ENCODE results near the gene SVEP1. TPM values are rescaled to one million over a fixed set of nuclear protein-coding genes. Genes with fewer than 3 reads are reported as not detected.

Gene SVEP1
- total RNA-seq, 2 experiments from 2014 or later: not detected

DNA sequence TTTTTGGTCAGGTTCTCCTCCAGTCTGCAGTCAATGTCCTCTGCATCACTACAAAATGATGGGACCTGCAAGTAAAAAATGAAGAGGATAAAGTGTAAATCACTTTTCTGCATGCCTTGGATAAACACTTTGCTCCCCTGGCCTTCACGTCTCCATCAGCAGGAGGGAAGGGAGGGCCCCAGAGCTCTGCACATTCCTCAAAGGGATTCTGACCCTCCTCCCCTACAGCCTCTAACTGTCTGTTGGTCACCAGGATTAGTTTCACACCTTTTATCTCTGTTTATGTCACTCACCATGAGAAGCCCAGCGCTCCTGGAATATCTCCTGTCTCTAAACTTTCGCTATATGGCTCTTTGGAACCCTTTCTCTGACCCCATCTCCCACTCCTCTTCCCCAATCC is 103.3 kb downstream of the SVEP1 start:
- no peaks in the 10 kb centered on the region for H3K4me1 Mint-ChIP-seq
- no peak overlapping the region for H3K4me3 Mint-ChIP-seq
- H3K36me3 Mint-ChIP-seq (ENCODE audit: low read depth): no peaks in the 10 kb centered on the region
- H3K9me3 Mint-ChIP-seq: no peaks in the 10 kb centered on the region
- DNase-seq: no peak
- ChIA-PET CTCF (no interaction called here), POLR2A (no interaction called here)
- H3K27me3 Mint-ChIP-seq: no peaks in the 10 kb centered on the region
- no peak overlapping the region for H3K27ac Mint-ChIP-seq

DNA sequence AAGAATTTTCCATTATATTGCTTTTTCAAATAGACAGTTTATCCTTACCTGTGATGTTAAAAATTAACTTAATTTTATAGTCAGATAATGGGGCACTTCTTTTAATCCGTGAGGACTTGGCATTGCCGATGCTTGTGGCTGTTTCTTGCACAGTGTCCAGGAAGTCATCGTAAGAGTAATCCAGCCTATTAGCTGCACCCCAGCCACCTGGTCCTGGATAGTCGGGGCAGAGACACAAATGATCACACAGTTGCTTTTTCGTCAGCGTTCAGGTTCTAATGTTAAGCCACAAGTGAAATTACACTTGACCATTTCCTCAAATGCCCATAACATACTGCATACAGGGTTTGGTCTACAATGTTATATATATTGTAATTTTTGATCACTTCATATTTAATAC is 107.4 kb downstream of the SVEP1 start:
- Mint-ChIP-seq H3K4me3 (no peak overlapping the region), H3K27ac (no peak overlapping the region), H3K27me3 (peaks cover 2% of the 10 kb centered on the region), H3K9me3 (no peaks in the 10 kb centered on the region), H3K36me3 (ENCODE audit: low read depth) (no peaks in the 10 kb centered on the region), H3K4me1 (no peaks in the 10 kb centered on the region)
- ChIA-PET CTCF (no interaction called here), POLR2A (no interaction called here)
- no peak for DNase-seq

DNA sequence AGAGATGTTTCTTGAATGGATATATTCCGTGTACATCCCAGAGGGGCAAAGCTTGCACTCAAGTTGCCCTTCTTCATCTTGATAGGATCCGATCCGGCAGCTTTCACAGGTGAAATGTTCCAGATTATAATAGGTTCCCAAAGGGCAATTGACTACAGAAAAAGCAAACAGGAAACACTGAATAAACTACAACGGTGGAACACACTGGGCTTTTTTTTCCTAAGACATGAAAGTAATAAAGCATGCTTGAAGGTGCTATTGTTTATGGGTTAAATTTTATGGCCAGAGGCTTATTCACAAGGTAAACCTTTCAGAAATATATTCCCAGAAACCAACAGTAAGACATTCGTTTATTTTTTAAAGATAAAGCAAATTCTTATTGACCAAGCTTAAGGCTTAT is 110.6 kb downstream of the SVEP1 start:
- H3K4me3 Mint-ChIP-seq: no peak overlapping the region

DNA sequence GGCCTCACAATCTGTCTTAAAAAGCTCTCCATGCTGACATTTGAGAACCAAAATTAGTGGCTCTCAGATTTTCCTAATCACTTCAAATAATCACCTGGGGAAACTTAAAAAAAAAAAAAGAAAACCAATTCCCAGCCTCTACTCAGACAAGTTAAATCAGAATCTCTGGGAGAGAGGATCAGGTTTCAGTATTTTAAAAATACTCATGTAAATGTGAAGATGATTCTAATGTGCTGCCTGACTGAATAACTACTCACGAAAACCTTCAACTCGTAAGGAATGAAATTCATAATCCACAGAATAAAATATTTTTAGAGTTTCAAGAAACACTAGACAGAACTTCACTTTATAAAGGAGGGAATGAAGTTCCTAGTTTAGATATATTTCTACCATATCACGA is 114.4 kb downstream of the SVEP1 start:
- ChIA-PET POLR2A (no interaction called here), CTCF (no interaction called here)
- Mint-ChIP-seq H3K27me3 (peaks cover 2% of the 10 kb centered on the region), H3K9me3 (no peaks in the 10 kb centered on the region), H3K4me3 (no peak overlapping the region), H3K36me3 (ENCODE audit: low read depth) (no peaks in the 10 kb centered on the region), H3K4me1 (no peaks in the 10 kb centered on the region), H3K27ac (no peak overlapping the region)
- no peak for DNase-seq

More for the DNA sequence above, 110.6 kb downstream of the SVEP1 start:
- Mint-ChIP-seq H3K27me3 (peaks cover 2% of the 10 kb centered on the region), H3K4me1 (no peaks in the 10 kb centered on the region), H3K9me3 (no peaks in the 10 kb centered on the region), H3K36me3 (ENCODE audit: low read depth) (no peaks in the 10 kb centered on the region), H3K27ac (no peak overlapping the region)
- ChIA-PET POLR2A (no interaction called here), CTCF (no interaction called here)
- no peak for DNase-seq

DNA sequence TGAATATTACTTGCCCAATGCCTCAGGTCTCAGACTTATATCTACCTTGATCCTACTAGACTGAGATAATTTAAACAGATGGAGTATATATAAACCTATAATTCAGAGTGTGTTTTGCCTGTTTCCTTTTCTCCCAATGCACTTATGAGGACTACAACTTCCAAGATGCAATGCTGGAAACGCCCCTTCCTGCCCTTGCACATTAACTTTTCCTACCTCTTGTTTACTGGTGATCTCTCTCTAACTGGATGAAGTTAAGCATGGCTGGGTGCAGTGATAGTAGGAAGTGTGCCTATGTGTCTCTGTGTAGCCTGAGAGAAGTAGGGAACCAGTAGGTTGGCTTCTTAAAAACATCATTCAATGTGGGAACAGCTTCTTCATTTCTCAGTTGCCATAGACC is 115.2 kb downstream of the SVEP1 start:
- Mint-ChIP-seq H3K27me3 (peaks cover 2% of the 10 kb centered on the region), H3K9me3 (no peaks in the 10 kb centered on the region), H3K4me3 (no peak overlapping the region), H3K27ac (no peak overlapping the region), H3K36me3 (ENCODE audit: low read depth) (no peaks in the 10 kb centered on the region), H3K4me1 (no peaks in the 10 kb centered on the region)
- ChIA-PET POLR2A (no interaction called here), CTCF (no interaction called here)
- DNase-seq: no peak

DNA sequence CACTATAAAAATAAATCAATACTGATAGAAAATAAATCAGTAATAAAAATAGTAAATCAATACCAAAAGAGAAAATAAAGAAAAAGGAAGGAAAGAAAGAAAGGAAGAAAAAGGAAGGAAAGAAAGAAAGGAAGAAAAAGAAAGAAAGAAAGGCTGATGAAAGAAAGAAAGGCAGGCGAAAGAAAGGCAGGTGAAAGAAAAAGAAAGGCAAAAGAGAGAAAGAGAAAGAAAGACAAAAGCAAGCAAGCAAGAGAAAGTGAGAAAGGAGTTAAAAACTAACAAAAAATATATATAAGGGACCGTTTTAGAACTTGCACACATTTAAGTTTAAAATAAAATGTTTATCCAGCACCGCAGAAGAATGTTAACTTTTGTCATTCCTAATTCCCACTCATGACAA is 116.0 kb downstream of the SVEP1 start:
- H3K4me3 Mint-ChIP-seq: no peak overlapping the region
- ChIA-PET POLR2A (no interaction called here), CTCF (no interaction called here)
- no peaks in the 10 kb centered on the region for H3K4me1 Mint-ChIP-seq
- no peaks in the 10 kb centered on the region for H3K36me3 Mint-ChIP-seq (ENCODE audit: low read depth)
- DNase-seq: no peak
- no peaks in the 10 kb centered on the region for H3K9me3 Mint-ChIP-seq
- no peak overlapping the region for H3K27ac Mint-ChIP-seq
- peaks cover 2% of the 10 kb centered on the region for H3K27me3 Mint-ChIP-seq

DNA sequence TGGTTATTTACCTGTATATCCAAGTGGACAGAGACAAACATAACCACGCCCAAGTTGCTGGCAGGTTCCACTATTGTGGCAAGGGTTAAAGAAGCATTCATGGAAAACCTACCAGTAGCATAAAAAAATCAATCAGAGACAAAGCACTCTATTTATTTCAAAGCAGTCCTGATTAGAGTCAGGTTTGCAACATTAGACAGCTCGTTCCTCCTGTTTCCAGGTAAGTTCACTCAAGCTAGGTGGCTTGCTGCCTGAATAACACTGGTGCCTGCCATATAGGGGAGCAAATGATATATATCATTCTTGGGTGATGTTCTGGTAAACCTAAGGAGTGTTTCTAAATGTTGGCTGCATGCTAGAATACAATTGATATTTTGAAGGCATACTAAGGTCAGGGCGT is 122.3 kb downstream of the SVEP1 start:
- Mint-ChIP-seq H3K36me3 (ENCODE audit: low read depth) (no peaks in the 10 kb centered on the region), H3K9me3 (no peaks in the 10 kb centered on the region), H3K27me3 (no peaks in the 10 kb centered on the region), H3K27ac (no peak overlapping the region), H3K4me3 (no peak overlapping the region), H3K4me1 (no peaks in the 10 kb centered on the region)
- POLR2A ChIA-PET: no interaction called here
- CTCF ChIA-PET: no interaction called here
- DNase-seq: no peak

DNA sequence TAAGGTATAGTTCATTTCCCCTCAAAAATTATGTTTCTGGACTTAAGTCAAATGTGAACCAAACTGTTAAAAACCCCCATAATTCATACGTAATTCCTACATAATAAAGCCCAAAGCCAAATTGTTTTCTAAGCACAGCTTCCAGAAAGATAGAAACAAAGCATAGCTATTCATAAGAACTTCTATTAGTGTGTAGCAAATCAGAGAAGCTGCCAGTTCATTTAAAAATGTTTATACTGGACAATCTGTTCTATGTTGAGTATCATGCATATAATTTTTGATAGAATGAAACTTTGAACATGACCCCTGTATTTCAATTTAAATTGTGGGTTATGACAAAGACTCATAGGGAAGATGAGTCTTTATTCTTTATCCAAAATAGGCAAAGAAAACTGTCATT is 122.9 kb downstream of the SVEP1 start:
- no peak overlapping the region for H3K4me3 Mint-ChIP-seq
- no peak for DNase-seq
- H3K27ac Mint-ChIP-seq: no peak overlapping the region
- no peaks in the 10 kb centered on the region for H3K9me3 Mint-ChIP-seq
- ChIA-PET CTCF (no interaction called here), POLR2A (no interaction called here)
- no peaks in the 10 kb centered on the region for H3K36me3 Mint-ChIP-seq (ENCODE audit: low read depth)
- H3K27me3 Mint-ChIP-seq: no peaks in the 10 kb centered on the region
- no peaks in the 10 kb centered on the region for H3K4me1 Mint-ChIP-seq

DNA sequence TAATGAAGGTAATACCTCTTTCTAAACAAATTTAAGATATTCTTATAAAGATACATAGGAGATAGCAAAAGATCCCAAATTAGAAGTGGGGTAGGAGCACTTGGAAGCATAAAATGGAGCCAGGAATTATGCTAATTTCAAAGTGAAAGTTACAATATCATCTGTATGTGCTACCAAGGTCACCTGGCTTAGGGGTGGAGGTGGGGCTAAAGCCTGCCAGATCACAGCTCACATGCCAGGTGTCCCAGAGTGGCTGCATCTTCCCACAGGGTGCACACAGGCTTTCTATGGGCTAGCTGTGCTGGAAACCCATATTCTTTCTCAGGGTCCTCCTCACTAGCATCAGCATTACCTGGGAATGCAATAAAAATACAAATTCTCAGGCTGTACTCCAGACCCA is 123.7 kb downstream of the SVEP1 start:
- Mint-ChIP-seq H3K4me3 (no peak overlapping the region), H3K4me1 (no peaks in the 10 kb centered on the region), H3K27ac (no peak overlapping the region), H3K36me3 (ENCODE audit: low read depth) (no peaks in the 10 kb centered on the region), H3K9me3 (no peaks in the 10 kb centered on the region), H3K27me3 (no peaks in the 10 kb centered on the region)
- DNase-seq: no peak
- ChIA-PET CTCF (no interaction called here), POLR2A (no interaction called here)

DNA sequence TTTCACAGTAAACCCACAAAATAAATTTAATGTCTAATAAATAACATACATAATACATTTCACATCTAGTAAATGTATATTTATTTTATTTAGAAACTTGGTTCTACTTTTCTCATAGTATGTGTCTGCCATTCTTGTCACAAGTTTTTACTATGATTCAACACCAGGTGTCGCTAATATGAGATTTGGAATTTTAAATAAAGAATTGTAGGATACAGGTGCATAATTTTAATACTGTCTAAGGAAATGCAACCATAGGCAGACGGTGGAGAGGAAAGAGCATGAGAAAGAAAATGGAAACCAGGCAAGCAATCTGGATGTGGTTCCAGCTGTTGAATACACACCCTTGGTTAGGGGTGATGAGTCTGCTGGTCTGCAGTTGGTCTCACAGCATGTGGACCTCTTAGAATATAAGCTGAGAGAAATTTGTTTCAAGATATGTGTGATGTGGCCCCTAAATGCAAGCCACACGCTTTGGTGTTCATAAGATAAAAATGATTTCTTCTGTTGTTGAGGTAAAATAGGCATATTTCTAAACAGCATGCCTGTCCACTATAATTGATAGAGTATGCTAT is 127.2 kb downstream of the SVEP1 start:
- H3K27ac Mint-ChIP-seq: no peak overlapping the region
- no peak for DNase-seq
- H3K4me3 Mint-ChIP-seq: no peak overlapping the region
- no peaks in the 10 kb centered on the region for H3K9me3 Mint-ChIP-seq
- POLR2A ChIA-PET: no interaction called here
- H3K36me3 Mint-ChIP-seq (ENCODE audit: low read depth): no peaks in the 10 kb centered on the region
- H3K27me3 Mint-ChIP-seq: no peaks in the 10 kb centered on the region
- CTCF ChIA-PET: no interaction called here
- H3K4me1 Mint-ChIP-seq: no peaks in the 10 kb centered on the region

DNA sequence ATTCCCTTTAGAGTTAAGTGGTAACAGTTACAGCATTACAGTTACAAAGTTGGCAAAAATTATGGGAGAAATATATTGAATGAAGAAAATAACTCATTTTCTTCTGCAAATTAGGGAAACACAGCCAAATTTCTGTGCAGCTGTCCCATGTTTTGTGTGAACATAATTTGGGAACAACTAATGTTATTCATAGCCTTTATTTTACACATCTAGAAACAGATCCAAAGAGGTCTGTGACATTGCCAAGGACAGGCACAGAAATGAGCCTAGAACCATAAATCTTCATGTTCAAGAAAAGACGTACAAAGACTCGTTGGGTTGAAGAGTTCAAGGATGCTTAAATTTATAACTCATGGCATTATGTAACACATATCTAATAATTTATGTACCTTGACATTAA is 127.8 kb downstream of the SVEP1 start:
- no peak for DNase-seq
- Mint-ChIP-seq H3K4me3 (no peak overlapping the region), H3K36me3 (ENCODE audit: low read depth) (no peaks in the 10 kb centered on the region), H3K4me1 (no peaks in the 10 kb centered on the region), H3K27ac (no peak overlapping the region), H3K9me3 (no peaks in the 10 kb centered on the region), H3K27me3 (no peaks in the 10 kb centered on the region)
- ChIA-PET POLR2A (no interaction called here), CTCF (no interaction called here)

DNA sequence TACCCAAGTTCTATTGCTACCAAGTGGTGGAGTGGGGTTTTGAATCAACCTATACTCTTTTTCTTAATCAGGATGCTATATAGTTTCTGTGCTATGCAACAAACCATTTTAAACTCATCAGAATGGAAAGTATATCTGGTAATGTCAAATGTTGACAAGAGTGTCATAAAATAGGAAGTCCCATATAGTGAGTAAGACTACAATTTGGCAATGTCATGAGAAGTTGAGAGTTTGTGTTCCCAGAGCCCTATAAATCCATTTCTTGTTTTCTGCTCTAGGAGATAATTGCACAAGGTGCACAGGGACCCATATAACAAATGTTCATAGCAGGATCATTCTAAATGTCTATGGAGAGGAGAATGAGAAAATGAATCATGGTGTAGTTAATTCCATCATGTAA is 132.1 kb downstream of the SVEP1 start:
- ChIA-PET POLR2A (no interaction called here), CTCF (no interaction called here)
- no peaks in the 10 kb centered on the region for H3K36me3 Mint-ChIP-seq (ENCODE audit: low read depth)
- H3K9me3 Mint-ChIP-seq: no peaks in the 10 kb centered on the region
- no peak overlapping the region for H3K4me3 Mint-ChIP-seq
- DNase-seq: no peak
- no peaks in the 10 kb centered on the region for H3K27me3 Mint-ChIP-seq
- H3K4me1 Mint-ChIP-seq: no peaks in the 10 kb centered on the region
- no peak overlapping the region for H3K27ac Mint-ChIP-seq

DNA sequence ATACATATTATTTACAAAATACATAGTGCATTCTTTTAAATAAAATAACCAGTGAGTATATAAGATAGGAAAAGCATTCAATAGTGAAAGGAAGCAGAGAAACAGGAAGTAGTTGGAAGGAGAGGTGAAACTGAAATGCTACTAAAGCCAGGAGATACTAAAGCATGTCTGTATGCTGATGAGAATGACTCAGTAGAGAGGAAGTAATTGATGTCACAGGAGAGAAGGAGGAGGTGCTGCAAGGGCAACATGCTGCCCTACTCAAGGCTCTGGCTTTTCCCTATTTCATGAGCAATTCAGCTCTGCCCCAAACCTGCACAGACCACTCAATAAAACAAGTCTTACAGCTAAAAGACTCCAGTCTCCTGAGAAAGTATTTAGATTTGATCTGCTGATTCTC is 133.4 kb downstream of the SVEP1 start:
- POLR2A ChIA-PET: no interaction called here
- CTCF ChIA-PET: interaction anchor here (0.6 kb wide), 1 partner anchor 182 kb away, joined by 8 read pairs; no protein-coding TSS in a partner anchor
- Mint-ChIP-seq H3K4me1 (no peaks in the 10 kb centered on the region), H3K4me3 (no peak overlapping the region), H3K36me3 (ENCODE audit: low read depth) (no peaks in the 10 kb centered on the region), H3K9me3 (no peaks in the 10 kb centered on the region), H3K27ac (no peak overlapping the region), H3K27me3 (no peaks in the 10 kb centered on the region)
- no peak for DNase-seq

DNA sequence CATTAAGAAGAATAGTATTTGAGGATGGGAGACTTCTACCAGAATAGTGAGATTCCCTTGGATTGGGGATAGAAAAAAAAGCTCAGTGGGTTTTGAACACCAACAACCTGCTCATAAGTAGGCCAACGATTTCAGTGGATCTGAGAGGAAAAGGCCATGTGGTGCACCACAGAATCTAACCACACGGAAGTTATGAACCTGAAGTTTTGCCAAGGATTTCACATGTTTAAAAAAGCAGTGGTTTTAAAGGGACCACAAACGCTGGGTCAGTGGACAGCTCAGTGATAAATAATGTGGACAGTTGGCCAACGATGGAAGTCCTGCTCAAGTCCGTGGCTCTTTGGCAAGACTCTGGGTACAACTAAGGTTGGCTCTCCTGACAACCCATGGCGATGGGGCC is 134.6 kb downstream of the SVEP1 start:
- POLR2A ChIA-PET: no interaction called here
- Mint-ChIP-seq H3K4me1 (no peaks in the 10 kb centered on the region), H3K27ac (no peak overlapping the region), H3K4me3 (no peak overlapping the region), H3K27me3 (no peaks in the 10 kb centered on the region), H3K9me3 (no peaks in the 10 kb centered on the region), H3K36me3 (ENCODE audit: low read depth) (no peaks in the 10 kb centered on the region)
- CTCF ChIA-PET: no interaction called here
- DNase-seq: no peak

DNA sequence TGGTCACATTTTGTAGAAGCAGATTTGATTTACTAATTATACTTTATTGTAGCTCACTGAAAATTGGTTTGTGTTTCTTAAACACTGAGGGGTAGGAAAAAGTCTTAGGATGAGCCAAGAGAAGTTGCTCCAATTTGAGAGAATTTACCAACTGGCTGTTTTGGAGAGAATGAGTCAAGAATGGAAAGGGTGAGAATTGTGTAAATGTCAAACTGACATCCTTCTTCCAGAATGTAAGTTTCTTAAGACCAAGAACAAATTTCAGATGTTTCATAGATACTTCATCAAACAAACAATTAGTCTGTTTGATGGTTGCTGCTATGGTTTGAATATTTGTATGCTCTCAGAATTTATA is 135.7 kb downstream of the SVEP1 start:
- H3K27me3 Mint-ChIP-seq: no peaks in the 10 kb centered on the region
- ChIA-PET CTCF (no interaction called here), POLR2A (no interaction called here)
- H3K4me1 Mint-ChIP-seq: no peaks in the 10 kb centered on the region
- H3K4me3 Mint-ChIP-seq: no peak overlapping the region
- no peaks in the 10 kb centered on the region for H3K9me3 Mint-ChIP-seq
- H3K36me3 Mint-ChIP-seq (ENCODE audit: low read depth): no peaks in the 10 kb centered on the region
- no peak for DNase-seq
- H3K27ac Mint-ChIP-seq: no peak overlapping the region
